Neural crest cell (in vitro differentiated cells): Measurements from ENCODE around the gene ACTR6. TPM values are rescaled to one million over a fixed set of nuclear protein-coding genes. Genes with fewer than 3 reads are reported as not detected.

Experiments used
- DNase-seq: peaks from one replicate; pipeline ENCODE4 v3.0.0; 2021; ENCODE audit warnings: low read depth, mixed read lengths, low spot score
- H3K27ac Mint-ChIP-seq: one replicate; pipeline ENCODE4 v1.8.0; 2021; ENCODE audit warnings: mild to moderate bottlenecking, mixed read lengths; ENCODE audit not compliant: unreplicated experiment
- H3K27me3 Mint-ChIP-seq: 2 replicates; pipeline ENCODE4 v1.8.0; 2021; ENCODE audit warnings: low read depth, mild to moderate bottlenecking, mixed read lengths
- H3K36me3 Mint-ChIP-seq: 2 replicates; pipeline ENCODE4 v1.8.0; 2021; ENCODE audit warnings: low read depth, mild to moderate bottlenecking, mixed read lengths
- H3K4me1 Mint-ChIP-seq: 2 replicates; pipeline ENCODE4 v1.8.0; 2021; ENCODE audit warnings: mixed read lengths
- H3K4me3 Mint-ChIP-seq: one replicate; pipeline ENCODE4 v1.8.0; 2021; ENCODE audit warnings: mild to moderate bottlenecking, mixed read lengths
- H3K9me3 Mint-ChIP-seq: 2 replicates; pipeline ENCODE4 v1.8.0; 2021; ENCODE audit warnings: mixed read lengths
- total RNA-seq: library from RNA; stranded (reverse); gene quantifications from 2 replicates; pipeline ENCODE4 v1.2.1, GENCODE V29; 2021
- TF ChIP-seq, protein P1 (sequence below): fragments of 200-600 bp; sonication (generic); conservative IDR thresholded peaks from 2 replicates; pipeline ENCODE4 v1.5.0; 2021; ENCODE audit warnings: antibody characterized with exemption, mild to moderate bottlenecking

The ACTR6 gene
- total RNA-seq, 1 donor from 2014 or later = 36.3 TPM

DNA sequence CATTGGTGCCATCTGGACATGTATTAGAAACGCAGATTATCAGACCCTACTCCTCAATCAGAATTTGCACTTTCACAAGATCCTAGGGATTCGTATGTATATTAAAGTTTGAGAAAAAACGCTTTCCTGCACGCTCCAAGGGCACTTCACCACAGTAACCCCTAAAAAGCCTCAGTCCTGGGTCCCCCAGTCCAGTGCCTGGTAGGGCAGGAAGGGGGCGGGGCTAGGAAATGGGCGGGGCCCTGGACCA is 65.9 kb downstream of the ACTR6 start:
- DNase-seq = no peak
- TF ChIP-seq, protein P1, sequence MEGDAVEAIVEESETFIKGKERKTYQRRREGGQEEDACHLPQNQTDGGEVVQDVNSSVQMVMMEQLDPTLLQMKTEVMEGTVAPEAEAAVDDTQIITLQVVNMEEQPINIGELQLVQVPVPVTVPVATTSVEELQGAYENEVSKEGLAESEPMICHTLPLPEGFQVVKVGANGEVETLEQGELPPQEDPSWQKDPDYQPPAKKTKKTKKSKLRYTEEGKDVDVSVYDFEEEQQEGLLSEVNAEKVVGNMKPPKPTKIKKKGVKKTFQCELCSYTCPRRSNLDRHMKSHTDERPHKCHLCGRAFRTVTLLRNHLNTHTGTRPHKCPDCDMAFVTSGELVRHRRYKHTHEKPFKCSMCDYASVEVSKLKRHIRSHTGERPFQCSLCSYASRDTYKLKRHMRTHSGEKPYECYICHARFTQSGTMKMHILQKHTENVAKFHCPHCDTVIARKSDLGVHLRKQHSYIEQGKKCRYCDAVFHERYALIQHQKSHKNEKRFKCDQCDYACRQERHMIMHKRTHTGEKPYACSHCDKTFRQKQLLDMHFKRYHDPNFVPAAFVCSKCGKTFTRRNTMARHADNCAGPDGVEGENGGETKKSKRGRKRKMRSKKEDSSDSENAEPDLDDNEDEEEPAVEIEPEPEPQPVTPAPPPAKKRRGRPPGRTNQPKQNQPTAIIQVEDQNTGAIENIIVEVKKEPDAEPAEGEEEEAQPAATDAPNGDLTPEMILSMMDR = no peak
- Mint-ChIP-seq H3K36me3 (no peaks in the 10 kb centered on the region), H3K27ac (peak overlapping the region; percentile 99), H3K9me3 (no peaks in the 10 kb centered on the region), H3K4me3 (peak overlapping the region; percentile 99), H3K27me3 (no peaks in the 10 kb centered on the region), H3K4me1 (peaks cover 34% of the 10 kb centered on the region)

DNA sequence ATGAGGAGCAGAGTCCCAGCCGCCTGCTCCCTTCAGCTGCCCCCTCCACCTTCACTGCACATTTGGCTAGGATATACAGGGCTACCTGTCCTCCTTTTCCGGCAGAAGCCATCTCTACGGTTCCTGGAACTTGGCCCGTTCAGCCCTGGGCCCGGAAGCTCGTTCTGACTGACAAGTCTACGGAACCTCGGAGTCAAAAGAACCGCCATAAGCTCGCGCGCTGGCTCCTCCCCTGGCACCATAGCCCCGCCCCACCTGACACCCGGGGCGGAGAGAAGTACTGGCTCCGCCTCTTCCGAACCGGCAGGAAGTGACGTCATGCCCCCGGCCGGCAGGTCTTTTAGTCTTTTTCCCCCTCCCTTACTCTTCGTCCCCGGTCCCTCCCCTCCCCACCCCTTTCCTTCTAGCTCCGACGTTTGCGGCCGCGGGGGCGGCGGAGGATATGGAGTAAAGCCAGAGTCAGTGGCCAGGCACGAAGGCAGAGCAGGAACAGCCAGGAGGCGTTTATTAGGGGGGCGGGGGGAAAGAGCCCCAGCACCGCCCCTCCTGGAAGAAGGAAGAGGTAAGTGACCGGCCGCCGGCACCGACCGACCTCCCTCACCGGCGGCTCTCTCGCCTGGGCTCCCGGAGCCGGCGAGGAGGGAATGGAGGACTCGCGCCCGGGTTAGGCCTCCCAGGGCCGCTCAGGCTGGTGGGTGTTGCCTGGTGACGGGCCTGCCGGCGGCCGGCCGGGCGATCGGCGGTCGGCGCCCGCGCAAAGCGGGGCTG is 66.4 kb downstream of the ACTR6 start, which contains the start of the genes DEPDC4 and SCYL2:
TSS of gene DEPDC4 (minus strand) at position 245 of the 768 bp plus-strand sequence. CDS start at position 242, 3 bp downstream.
TSS of gene SCYL2 (plus strand) at position 343 of the 768 bp plus-strand sequence. CDS start 15,794 bp downstream, outside the sequence.
- Mint-ChIP-seq H3K4me1 (peaks cover 34% of the 10 kb centered on the region), H3K9me3 (no peaks in the 10 kb centered on the region), H3K27ac (peak within 1 kb of the TSS; percentile 99), H3K36me3 (no peaks in the 10 kb centered on the region), H3K27me3 (no peaks in the 10 kb centered on the region), H3K4me3 (peak within 1 kb of the TSS; percentile 99)
- TF ChIP-seq, protein P1 = no peak
- peak; percentile 93 for DNase-seq

DNA sequence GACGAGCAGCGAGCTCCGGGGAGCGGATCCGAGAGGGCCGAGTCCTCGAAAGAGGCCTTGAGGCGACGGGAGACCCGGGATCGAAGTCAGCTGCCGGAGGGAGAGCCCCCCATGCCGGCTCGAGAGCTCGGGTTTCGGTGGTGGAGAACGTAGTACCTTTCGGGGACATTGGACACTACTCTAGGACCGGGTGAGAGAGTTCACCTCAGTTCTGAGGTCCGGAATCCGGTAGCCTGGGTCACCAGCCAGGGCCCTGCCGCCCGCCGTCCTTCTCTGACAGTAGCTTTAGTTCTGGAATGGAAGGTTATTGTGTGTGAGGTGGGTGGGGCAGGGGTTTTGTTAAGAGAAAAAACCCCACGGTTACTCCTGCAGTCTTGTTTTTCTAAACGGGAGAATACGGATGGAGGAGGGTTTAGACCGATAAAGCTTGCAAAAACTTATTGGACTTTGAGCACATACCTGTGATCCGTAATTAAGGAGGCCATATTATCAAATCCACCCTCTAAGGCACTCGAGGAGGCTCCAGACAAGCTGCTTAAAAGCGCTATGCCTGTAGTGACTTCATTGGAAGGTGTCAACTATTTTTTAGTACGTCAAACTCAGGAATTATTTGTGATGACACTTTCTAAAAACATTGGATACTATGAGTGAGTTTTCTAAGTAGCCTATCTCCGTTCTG is 67.1 kb downstream of the ACTR6 start:
- peaks cover 34% of the 10 kb centered on the region for H3K4me1 Mint-ChIP-seq
- peak overlapping the region; percentile 19 for H3K27ac Mint-ChIP-seq
- no peaks in the 10 kb centered on the region for H3K27me3 Mint-ChIP-seq
- H3K36me3 Mint-ChIP-seq = no peaks in the 10 kb centered on the region
- TF ChIP-seq, protein P1 = no peak
- no peaks in the 10 kb centered on the region for H3K9me3 Mint-ChIP-seq
- no peak for DNase-seq
- peak overlapping the region; percentile 99 for H3K4me3 Mint-ChIP-seq

DNA sequence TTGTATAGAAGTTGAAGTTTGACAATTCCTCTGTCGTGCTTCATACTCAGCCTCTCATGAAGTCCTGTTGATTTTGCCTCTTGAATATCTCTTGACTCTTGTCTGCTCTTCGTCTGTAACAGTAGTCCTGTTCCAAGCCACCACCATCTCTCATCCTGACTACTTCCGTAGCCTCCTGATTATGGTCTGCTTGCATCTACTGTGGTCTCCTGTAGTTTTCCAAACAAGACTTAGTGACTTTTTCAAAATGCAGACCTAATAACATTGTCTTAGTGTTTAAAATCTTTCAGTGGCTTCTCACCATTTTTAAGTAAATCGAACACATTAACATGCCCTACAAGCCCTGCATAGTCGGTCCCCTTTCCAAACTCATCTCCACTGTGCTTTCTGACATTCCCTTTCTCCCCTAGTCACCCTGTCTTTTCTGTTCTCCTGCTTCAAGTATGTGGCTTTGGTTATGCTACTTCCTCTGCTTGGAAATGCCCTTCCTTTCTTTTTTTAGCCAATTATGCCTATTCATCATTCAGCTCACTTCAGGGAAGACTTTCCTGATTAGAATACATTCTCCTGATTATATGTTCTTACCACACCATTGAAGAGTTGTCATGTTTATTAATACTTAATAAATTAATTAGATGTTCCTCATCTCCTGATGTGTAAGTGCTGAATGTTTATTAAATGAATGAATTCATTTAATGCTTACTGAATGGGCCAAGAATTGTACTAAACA is 68.4 kb downstream of the ACTR6 start:
- no peaks in the 10 kb centered on the region for H3K27me3 Mint-ChIP-seq

DNA sequence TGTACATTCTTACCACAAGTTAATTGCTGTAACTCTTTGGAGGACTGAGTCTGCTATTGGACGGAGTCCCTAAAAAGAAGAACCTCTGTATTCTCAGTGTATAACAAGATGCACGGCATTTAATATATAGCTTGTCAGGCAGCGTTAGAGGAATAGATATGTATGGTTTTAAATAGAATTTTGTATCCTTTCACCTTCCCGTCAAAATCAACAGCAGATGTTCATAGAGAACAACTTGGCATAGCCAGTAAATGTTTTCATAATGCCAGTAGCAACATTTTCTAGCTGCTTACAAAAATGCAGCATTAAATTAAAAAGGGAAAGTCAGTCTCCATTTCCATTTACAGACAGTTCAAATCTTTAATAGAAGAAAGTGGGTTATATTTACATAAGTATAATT is 73.2 kb downstream of the ACTR6 start:
- Mint-ChIP-seq H3K27ac (no peak overlapping the region), H3K4me3 (no peak overlapping the region), H3K9me3 (no peaks in the 10 kb centered on the region), H3K4me1 (peaks cover 18% of the 10 kb centered on the region), H3K36me3 (peaks cover 10% of the 10 kb centered on the region), H3K27me3 (no peaks in the 10 kb centered on the region)
- TF ChIP-seq, protein P1 = no peak
- no peak for DNase-seq

More for the DNA sequence above, 68.4 kb downstream of the ACTR6 start:
- H3K27ac Mint-ChIP-seq = peak overlapping the region; percentile 10
- peak overlapping the region; percentile 99 for H3K4me3 Mint-ChIP-seq
- no peaks in the 10 kb centered on the region for H3K36me3 Mint-ChIP-seq
- H3K4me1 Mint-ChIP-seq = peaks cover 34% of the 10 kb centered on the region
- H3K9me3 Mint-ChIP-seq = no peaks in the 10 kb centered on the region
- TF ChIP-seq, protein P1 = no peak
- no peak for DNase-seq
